ENCODE data around the gene IDI1.
A peak's percentile ranks its signal among the peaks of the same experiment; 100 is the strongest.
"Not testable (repeated sequence)": the region's sequence is repeated elsewhere in the genome, so short reads cannot be mapped to it uniquely, and the experiment has no call there.

Gene IDI1

DNA sequence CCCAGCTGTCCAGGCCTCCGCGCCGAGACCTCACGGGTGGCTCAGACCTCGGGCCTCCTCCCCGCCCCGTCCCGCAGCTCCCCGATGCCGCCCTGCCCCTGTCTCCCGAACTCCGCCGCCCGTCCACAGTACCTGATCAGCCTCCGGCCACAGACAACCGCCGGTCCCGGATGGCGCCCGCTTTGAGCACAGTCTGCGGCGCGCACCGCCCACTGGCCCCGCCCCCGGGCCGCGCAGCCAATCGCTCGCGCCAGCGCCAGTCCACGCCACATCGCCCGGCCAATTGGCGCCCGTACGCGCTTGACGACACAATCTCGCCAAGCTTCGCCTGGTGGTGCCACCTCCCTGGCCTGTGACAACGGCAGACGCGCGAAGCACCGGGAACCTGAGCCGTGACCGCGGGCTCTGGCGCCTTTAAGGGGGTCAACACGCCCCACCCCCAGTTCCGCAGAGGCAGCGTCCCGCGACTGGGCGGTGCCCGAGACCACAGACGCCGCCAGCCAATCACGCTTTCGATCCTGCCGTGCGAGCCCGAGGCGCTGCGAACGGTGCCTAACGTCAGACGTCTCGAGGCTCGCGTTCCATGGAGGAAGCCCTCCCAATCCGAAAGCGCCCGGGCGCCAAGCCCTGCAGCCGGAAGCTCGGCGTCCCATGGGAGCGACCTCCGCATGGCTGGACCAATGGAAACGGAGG is at the start of gene IDI1:
Gene IDI1 (minus strand): TSS at position 388 of the 693 bp plus-strand sequence. CDS start 116 bp downstream, at position 272.
- DNase-seq: peak; percentile 92

DNA sequence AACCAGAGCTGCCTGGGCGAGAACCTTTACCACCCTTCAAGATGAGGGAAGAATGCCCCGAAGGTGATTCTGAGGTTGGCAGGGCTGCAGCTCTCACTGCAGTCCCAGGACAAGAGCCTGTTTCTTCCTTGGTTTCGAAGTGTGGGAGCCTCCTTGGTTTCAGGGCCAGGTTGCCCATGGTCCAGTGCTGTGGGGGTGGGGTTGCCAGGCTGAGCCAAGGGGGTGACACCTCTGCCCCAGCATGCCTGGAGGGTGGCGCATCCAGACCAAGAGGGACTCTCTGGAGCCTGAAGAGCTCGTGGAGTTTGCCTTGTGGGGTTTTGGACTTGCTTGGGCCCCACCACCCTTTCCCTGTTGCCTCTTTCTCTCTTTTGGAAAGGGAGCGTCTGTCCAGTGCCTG is 48.5 kb upstream of the IDI1 start:
- no peak for DNase-seq

DNA sequence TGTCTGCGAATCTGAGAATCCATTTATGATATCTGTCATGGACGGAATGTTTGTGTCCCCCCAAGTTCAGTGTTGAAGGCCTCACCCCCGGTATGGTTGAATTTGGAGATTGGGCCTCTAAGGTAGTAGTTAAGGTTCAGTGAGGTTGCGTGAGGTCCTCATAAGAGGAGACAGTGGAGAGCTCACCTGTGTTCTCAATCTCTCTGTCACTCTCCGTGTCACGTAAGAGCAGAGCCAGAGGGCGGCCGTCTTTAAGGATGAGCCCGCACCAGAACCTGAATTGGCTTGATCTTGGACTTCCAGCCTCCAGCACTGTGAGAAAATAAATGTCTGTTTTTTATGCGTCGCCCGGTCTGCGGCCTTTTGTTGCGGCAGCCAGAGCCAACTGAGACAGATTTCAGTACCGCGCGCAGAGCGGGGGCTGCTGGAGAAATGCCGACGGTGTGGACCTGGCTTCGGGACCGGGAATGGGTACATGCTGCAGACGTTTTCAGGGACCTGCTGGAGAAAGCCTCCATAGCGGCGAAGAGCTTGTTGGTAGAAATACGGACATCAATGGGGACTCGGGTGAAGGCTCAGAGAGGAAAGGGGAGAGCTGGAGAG is 47.5 kb upstream of the IDI1 start:
- no peak for DNase-seq

DNA sequence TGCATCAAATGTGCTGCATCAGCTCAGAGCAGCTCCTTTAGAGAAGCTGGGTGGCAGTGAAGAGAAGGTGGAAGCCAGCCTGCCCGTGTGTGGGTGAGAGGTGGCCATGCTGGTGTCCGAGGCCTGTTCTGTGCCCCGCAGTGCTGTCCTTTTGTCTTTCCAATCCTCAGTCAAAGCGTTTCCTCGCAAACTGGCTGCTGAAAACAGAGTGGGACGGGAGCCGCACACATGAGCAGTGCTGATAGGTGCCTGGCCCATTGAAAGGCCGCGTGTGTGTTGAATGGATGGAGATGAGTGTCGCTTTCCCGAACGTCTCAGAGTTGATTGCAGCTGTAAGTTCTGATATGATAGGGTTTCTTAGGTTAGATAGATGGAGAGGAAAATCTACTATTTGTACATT is 46.6 kb upstream of the IDI1 start:
- no peak for DNase-seq

DNA sequence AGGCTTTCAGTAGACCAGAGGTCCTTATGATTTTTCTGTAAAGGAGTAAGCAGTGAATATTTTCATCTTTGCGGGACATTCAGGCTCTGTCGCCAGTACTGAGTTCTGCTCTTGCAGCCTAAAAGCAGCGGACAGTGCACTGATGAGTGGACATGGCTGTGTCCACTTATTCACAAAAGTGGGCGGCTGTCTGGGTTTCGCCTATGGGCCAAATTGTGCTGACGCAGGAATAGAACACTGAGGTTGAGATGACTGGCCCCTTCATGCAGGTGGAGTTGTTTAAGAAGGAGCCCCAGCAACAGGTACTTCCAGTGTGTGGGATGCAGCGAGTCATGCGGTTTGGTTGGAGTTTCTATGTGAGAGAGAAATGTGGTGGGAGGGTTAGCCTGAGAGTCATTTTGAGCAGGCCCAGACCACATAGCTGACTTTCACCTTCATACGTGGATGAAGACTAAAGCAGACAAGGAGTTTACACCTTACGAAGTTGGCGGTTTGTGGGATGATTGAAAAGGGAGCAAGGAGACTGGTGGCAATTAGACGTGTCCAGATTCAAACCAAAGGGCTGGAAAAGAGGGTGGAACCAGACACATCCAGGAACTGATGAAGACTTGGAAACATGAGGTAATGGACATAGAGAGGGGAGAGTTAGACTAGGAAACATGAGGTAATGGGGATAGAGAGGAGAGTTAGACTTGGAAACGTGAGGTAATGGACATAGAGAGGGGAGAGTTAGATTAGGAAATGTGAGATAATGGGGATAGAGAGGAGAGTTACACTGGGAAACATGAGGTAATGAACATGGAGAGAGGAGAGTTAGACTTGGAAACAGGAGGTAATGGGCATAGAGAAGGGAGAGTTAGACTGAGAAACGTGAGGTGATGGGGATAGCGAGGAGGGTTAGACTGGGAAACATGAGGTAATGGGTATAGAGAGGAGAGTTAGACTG is 45.5 kb upstream of the IDI1 start:
- DNase-seq: no peak

DNA sequence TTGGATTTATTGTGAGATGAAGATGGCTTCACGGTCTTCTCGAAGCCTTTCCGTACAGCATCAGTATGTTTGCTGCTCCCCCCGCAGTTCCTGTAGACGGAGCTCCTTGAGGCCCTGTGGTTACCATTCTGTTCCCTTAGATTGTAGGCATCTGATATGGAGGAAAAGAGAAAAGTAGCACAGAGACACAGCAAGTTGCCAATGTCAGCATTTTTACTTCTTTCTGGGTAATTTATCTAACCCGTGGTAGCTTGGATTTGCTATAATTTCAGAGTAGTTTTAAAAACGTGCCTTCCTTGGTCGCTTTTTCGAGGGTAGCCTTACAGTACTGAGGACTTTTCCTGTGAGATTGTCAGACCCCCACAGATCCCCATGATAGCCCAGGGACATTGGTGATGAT is 44.8 kb upstream of the IDI1 start:
- no peak for DNase-seq

DNA sequence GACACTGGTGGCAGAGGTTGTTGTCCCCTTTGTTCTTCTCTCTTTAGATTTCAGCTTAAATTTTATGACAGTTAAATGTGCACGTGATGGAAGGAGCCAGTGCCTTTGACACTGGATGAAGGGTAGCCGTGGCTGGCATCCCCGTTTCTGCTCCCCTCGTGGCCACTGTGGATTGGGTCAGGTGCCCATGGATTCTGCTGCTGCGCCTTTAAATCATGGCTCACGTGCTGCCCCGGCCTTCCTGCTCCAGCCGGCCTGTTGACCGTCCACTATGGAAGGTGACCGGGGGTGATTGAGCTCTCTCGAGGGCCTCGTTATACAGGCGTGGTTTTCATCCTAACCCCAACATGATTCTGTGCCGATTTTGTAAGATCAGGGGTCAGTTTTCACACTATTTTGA is 41.8 kb upstream of the IDI1 start:
- DNase-seq: no peak

DNA sequence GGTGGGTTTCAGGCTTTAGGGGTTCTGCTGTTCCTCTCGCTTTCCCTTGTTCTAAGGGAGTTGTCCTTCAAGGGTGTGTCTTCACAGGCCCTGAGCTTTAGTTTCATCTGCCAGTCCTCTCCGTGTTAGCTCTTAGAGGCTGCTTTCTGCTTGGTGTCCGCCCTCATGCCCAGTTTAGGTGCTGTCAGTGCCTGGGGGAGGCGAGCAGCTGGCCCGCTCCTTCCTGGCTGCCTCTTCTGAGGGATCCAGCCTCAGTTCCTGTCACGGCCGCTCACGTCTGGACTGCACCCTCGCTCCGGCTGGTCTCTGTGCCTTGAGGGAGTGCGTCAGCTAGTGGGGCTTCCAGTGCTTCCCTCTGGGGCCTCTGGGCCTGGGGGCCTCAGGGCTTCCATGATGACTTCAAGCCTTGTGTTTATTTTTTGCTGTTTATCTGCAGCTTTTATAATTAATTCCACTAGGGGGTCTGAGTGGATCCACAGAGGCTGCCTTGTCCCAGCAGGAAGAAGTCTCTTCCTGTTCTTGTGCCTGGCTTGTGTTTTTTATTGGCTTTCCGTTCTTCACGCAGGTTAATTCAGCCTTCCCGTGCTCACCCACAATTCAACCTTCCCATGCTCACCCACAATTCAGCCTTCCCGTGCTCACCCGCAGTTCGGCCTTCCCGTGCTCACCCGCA is 40.2 kb upstream of the IDI1 start:
- DNase-seq: no peak

DNA sequence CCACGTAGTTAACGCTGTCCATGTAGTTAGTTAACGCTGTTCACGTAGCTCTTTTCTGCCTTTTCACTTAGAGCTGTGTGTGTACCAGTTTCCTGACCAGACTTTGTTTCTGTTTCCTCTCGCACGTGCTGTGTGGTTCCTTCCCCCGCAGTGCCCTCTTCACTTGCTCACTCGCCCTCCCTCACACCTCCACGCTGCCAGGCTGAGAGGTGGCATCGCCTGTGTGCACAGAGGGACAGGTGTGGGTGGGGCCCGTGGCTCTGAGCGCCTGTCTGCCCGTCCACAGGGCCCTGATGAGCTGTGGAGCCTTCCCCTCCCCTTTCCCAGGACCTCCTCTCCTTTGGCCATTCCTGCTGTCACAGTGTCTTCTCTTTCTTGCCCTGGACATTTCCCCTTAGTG is 37.9 kb upstream of the IDI1 start:
- DNase-seq: no peak

DNA sequence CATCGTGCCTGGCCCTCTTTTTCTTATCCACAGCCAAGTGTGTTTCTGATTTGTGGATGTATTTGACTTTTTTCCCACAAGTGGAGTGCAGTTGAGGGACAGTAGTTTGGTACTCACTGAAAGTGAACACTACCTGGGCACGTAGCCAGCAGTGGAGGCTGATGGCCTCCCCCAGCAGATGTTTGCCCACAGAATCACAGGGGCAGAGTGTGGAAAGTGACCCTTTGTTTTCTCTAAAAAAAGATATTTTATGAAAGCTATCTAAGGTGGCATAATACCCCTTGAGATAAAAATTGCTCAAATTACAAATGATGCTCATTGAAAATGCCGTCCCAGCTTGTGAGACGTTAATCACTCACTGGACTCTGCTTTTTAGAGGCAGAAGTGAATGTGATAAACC is 36.3 kb upstream of the IDI1 start:
- no peak for DNase-seq

DNA sequence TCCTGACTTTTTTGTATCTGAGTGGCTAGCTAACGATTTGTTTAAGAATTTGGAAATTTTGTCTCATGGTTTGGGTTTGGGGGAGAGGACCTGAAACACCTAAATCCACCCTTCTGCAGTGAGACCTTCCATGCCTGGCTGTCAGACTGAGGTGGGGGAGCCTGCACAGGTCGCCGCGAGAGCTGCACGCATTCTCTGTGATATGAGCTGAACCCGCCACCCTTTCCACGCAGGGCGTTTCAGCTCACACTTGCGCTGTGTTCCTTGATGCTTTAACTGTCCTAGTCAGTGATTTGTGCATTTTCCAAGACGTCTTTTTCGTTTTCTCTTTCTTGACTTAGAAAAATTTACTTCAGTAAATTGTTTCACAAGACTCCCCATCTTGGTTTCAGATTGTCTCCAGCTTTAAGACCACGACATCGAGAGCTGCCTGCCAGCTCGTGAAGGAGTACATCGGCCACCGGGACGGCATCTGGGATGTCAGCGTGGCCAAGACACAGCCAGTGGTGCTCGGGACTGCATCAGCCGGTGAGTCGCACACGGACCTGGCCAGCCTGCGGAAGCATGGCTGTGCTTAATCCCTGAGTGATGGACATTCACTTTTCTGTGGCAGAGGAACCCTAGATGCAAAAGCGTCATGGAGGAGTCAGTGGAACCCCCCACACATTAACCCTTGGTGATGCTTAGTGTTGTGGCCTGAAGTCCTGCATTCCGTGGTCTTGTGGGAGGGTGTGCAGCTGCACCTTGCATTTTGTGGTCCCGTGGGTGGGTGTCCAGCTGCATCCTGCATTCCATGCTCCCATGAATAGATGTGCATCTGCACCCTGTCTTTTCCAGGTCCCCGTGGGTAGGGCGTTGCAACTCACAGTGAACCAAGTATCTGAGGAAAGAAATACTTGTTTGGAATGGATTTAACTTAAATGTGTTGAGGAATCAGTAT is 35.4 kb upstream of the IDI1 start:
- no peak for DNase-seq

DNA sequence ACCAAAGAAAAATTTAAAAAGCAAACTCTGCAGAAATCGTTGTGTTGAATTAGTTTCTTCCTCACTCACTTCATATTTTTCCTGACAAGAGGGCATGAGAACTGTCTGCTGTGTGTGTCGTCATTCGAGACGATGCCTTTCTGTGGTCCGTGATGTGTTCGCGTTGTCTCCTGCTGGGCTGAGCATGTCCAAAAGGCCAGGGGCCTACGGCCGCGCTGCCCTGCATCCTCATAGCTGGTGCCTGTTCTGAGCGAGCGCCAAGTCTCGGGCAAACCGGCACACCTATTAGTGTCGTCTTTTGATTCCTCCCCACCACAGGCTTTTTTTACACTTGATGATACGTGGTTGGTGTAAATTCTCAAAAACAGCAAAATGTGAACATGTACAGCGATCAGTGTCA is 34.7 kb upstream of the IDI1 start:
- no peak for DNase-seq

DNA sequence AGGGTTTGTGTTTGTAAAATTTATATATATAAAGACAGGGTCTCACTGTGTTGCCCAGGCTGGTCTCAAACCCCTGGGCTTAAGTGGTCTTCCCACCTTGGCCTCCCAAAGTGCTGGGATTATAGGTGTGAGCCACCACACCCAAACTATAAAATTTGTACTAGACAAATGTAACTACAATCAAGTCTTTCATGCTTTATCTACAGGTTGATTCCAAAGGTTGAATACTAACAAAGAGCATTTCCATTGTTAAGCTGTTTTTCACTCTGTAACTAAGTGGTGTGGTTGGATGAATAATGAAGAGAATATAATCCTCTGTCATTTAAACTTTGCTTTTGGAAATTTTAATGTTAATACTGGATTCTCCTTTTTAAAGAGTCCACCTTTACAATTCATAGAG is 29.7 kb upstream of the IDI1 start:
- no peak for DNase-seq

DNA sequence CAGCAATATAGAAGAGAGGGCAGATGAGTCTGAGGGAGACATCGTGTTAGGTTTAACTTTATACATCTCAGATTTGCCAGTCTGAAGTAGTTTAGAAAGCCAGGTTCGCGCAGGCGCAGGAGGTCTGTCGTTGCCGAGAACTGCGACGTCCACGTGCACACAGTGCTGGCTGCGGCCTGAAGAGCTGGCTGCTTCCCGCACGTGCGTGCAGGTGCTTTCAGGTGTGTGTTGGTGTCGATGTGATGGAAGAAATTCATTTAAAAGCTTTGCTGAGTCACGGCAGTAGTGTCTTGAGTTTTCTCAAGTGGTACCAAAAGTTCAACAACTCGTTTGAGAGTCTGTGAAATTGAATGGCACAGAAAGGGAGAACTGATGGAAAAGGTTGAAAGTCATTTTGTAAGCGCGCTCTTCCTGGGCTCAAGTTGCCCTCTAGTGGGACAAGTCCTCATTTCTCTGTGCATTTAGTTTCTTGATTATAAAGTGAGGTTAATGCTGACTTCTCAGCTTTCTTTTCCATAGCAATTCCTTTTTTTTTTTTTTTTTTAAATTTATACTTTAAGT is 25.9 kb upstream of the IDI1 start:
- no peak for DNase-seq

DNA sequence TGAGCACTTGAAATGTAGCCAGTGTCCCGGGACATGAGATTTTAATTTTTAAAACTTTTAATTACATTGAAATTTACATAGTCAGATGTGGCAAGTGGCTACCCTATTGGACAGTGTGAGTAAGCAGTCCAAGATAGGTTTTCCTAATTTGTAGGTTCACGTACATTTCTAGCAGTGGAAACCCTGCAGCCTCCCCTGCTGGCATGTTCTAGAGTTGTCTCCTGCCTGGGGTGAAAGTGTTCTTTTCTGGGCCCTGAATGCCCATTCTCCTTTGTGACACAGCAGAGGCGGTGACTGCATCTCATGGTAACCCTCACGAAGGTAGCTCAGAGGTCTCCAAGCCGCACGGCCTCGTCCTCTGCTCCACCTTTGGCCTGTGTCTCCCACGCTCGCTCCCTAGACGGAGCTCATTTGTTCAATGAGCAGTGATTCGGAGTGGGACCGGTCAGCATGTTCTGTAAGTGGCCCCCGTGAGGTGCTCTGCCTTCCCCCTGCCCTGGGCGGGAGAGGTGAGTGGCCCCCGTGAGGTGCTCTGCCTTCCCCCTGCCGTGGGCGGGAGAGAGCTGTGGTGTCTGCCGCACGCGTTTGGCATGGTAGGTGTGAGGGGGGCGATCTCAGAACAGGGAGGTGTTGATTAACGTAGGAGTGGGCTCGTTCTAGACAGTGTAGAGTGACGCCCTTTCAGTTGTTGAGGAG is 25.3 kb upstream of the IDI1 start:
- DNase-seq: no peak

DNA sequence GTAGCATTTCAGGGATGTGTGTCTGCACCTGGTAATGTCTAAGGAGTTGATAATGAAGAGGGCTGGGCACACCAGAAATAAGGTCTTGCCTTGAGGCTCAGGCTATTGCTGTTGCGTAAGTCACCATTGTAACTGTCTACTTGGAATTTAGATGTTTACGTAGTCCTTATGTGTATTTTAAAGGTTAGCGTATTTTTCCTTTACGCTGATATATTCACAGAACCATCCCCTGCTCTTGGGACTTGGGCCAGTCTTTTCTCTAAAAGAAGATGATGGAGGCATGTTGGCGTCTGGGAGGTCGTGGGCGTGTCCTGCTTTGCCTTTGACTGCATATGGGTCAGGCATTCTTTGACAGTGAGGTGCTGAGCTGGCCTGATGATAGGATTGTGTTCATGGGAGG is 22.0 kb upstream of the IDI1 start:
- no peak for DNase-seq

DNA sequence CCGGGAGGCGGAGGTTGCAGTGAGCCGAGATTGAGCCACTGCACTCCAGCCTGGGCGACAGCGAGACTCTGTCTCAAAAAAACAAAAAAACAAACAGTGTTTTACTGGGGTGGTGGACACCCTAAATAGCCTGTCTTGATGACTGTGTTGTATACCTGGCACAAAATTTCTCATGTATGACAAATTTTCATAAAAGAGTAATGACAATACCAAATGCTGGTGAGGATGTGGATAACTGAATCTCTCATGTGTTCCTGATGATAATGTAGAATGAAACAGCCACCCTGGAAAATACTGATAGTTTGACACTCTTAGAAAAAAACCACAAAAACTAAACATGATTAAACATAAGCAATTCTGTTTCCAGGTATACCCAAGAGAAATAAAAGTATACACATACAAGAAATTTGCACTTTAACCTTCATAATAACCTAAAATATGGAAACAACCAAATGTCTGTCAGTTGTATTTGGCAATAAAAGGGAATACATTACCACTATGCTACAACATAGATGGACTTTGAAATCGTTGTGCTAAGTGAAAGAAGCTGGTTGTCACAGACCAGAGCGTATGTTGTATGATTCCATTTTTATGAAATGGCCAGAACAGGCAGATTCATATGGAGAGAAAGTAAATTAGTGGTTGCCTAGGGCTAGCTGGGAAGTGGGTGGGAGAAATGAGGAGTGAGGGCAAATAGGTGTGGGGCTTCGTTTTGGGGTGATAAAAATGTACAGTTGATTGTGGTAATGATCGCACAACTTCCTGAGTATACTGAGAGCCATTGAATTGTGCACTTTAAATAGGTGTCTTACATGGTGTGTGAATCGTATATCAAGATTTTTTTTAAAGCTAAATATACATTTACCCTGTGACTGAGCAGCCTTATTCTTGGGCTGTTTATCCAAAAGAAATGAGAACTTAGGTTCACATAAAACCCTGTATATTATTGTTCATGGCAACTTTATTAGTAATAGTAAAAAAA is 19.8 kb upstream of the IDI1 start:
- no peak for DNase-seq

DNA sequence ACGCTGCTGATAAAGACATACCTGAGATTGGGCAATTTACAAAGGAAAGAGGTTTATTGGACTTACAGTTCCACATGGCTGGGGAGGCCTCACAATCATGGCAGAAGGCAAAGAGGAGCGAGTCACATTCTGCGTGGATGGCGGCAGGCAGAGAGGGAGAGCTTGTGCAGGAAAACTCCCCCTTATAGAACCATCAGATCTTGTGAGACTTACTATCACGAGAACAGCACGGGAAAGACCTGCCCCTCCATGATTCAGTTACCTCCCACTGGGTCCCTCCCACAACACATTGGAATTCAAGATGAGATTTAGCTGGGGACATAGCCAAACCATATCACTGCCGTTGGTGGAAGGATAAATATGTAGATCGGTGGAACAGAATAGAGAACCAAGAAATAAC is 17.8 kb upstream of the IDI1 start:
- DNase-seq: not testable (repeated sequence)

DNA sequence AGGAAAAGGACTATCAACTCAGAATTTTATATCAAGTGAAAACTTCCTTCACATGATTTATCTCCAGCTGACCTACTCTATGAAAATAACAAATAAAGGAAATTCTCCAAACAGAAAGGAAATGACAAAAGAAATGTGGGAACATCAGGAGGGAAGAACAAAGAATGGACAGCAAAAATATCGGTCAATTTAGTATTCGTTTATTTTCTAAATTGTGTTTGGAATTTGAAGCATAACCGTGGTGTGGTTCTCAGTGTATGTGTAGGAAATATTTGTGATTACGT is 16.0 kb upstream of the IDI1 start:
- DNase-seq: no peak

DNA sequence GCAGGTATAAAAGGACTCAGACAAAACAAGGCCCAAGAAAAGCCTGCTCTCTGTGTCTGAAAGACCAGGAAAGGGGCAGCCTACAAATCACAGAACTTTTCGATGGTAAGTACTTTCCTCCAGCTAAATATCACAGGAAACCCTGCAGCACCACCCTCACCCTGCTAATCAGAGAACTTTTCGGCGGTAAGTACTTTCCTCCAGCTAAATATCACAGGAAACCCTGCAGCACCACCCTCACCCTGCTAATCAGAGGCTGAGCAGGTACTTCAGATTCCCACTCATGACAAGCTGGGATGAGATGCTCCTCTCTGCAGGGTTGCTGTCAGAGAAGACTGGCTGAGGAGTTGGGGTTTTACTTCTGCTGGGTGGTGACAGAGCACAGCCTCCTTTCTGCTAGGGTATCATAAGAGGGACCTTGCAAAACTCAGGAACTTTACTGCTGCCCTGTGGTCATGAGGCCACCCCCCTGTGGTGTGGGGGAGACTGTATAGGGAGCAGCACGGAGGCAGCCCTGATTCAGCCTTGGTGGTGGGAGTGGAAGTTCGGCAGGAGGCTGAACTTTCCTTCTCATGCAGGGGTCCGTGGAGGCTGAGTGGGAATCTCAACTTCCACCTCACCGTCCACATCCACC is 14.4 kb upstream of the IDI1 start:
- no peak for DNase-seq

All from NCI-H2107 (cell line).